ENCODE data around the gene MCC. TPM values are rescaled to one million over a fixed set of nuclear protein-coding genes. Genes with fewer than 3 reads are reported as not detected.

The MCC gene
- total RNA-seq, 1 experiment from 2014 or later = 0.60 TPM

DNA sequence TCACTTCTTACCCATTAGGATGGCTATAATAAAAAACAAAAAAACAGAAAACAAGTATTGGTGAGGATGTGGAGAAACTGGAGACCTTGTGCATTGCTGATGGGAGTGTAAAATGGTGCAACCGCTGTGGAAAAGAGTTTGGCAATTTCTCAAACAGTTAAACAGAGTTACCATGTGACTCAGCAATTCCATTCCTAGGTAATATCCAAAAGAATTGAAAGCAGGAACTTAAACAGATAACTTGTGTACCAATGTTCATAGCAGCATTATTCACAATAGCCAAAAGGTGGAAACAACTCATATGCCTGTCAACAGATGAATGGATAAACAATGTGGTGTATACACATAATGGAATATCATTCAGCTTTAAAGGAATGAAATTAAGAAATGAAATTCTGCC, 482.8 kb downstream of the MCC start:
- DNase-seq (ENCODE audit: low spot score) = no peak
- Histone ChIP-seq H3K27ac (ENCODE audit: low read depth, low read length, poor library complexity, severe bottlenecking) (no peak overlapping the region), H3K4me3 (ENCODE audit: low read depth, low read length, poor library complexity, severe bottlenecking) (no peak overlapping the region), H3K27me3 (replicated peaks; ENCODE audit: insufficient read depth, low read depth, low read length, poor library complexity) (no peaks in the 10 kb centered on the region), H3K9me3 (ENCODE audit: low read depth, low read length, poor library complexity, severe bottlenecking) (no peaks in the 10 kb centered on the region), H3K36me3 (ENCODE audit: insufficient read depth, low read length, poor library complexity, severe bottlenecking) (peaks cover 60% of the 10 kb centered on the region), H3K4me1 (ENCODE audit: insufficient read depth, low read length, poor library complexity, severe bottlenecking) (no peaks in the 10 kb centered on the region)
- CTCF ChIA-PET = no interaction called here
- TF ChIP-seq EZH2 (IDR thresholded peaks at IDR 0.05; ENCODE audit: borderline replicate concordance, low read depth, low read length, poor library complexity, severe bottlenecking) = no peak
- TF ChIP-seq, protein P1, sequence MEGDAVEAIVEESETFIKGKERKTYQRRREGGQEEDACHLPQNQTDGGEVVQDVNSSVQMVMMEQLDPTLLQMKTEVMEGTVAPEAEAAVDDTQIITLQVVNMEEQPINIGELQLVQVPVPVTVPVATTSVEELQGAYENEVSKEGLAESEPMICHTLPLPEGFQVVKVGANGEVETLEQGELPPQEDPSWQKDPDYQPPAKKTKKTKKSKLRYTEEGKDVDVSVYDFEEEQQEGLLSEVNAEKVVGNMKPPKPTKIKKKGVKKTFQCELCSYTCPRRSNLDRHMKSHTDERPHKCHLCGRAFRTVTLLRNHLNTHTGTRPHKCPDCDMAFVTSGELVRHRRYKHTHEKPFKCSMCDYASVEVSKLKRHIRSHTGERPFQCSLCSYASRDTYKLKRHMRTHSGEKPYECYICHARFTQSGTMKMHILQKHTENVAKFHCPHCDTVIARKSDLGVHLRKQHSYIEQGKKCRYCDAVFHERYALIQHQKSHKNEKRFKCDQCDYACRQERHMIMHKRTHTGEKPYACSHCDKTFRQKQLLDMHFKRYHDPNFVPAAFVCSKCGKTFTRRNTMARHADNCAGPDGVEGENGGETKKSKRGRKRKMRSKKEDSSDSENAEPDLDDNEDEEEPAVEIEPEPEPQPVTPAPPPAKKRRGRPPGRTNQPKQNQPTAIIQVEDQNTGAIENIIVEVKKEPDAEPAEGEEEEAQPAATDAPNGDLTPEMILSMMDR (conservative IDR thresholded peaks at IDR 0.05; ENCODE audit: low read depth, low read length) = no peak
- no TSS peak for BruUV-seq (replicated peaks)
- POLR2A ChIA-PET (ENCODE audit: low non-redundant PET) = no interaction called here
- intact Hi-C loops (cut with micrococcal nuclease; ENCODE audit: unreplicated experiment) = no loop called here

DNA sequence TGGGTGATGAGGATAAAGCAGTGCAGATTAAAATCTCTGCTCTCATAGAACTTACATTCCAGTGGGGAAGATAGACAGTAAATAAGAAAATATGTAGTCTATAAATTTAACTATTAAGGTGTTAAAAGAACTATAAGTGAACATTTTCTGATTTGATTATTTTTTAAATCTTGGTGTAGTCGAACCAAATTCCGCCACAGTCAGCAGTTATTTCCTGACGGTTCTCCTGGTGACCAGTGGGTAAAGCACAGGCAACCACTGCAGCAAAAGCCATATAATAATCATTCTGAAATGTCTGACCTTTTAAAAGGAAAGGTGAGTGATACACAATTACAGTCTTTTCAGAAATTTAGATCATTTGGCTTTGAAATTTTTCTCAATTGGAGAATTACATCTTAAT, 484.5 kb downstream of the MCC start:
- H3K4me1 ChIP-seq (ENCODE audit: insufficient read depth, low read length, poor library complexity, severe bottlenecking) = no peaks in the 10 kb centered on the region
- no peak overlapping the region for H3K4me3 ChIP-seq (ENCODE audit: low read depth, low read length, poor library complexity, severe bottlenecking)
- no peaks in the 10 kb centered on the region for H3K9me3 ChIP-seq (ENCODE audit: low read depth, low read length, poor library complexity, severe bottlenecking)
- no TSS peak for BruUV-seq (replicated peaks)
- TF ChIP-seq, protein P1 (conservative IDR thresholded peaks at IDR 0.05; ENCODE audit: low read depth, low read length) = no peak
- no peak for TF ChIP-seq EZH2 (IDR thresholded peaks at IDR 0.05; ENCODE audit: borderline replicate concordance, low read depth, low read length, poor library complexity, severe bottlenecking)
- DNase-seq (ENCODE audit: low spot score) = no peak
- intact Hi-C loops (cut with micrococcal nuclease; ENCODE audit: unreplicated experiment) = no loop called here
- peaks cover 58% of the 10 kb centered on the region for H3K36me3 ChIP-seq (ENCODE audit: insufficient read depth, low read length, poor library complexity, severe bottlenecking)
- CTCF ChIA-PET = no interaction called here
- H3K27ac ChIP-seq (ENCODE audit: low read depth, low read length, poor library complexity, severe bottlenecking) = no peak overlapping the region
- H3K27me3 ChIP-seq (replicated peaks; ENCODE audit: insufficient read depth, low read depth, low read length, poor library complexity) = no peaks in the 10 kb centered on the region
- POLR2A ChIA-PET (ENCODE audit: low non-redundant PET) = no interaction called here

DNA sequence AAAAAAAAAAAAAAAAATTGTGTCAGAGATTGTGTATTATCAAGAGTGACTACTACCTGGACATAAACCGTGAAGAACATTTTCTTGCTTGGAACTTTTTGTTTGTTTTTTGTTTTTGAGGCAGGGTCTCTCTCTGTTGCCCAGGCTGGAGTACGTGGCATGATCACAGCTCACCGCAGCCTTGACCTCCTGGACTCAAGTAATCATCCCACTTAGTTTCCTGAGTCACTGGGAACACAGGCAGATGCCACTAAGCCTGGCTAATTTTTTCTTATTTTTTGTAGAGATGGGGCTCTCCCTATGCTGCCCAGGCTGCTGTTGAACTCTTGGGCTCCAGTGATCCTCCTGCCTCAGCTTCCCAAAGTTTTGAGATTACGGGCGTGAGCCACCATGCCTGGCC, 485.8 kb downstream of the MCC start:
- POLR2A ChIA-PET (ENCODE audit: low non-redundant PET) = no interaction called here
- no peaks in the 10 kb centered on the region for H3K27me3 ChIP-seq (replicated peaks; ENCODE audit: insufficient read depth, low read depth, low read length, poor library complexity)
- H3K27ac ChIP-seq (ENCODE audit: low read depth, low read length, poor library complexity, severe bottlenecking) = no peak overlapping the region
- intact Hi-C loops (cut with micrococcal nuclease; ENCODE audit: unreplicated experiment) = no loop called here
- no peak for DNase-seq (ENCODE audit: low spot score)
- peaks cover 47% of the 10 kb centered on the region for H3K36me3 ChIP-seq (ENCODE audit: insufficient read depth, low read length, poor library complexity, severe bottlenecking)
- TF ChIP-seq, protein P1 (conservative IDR thresholded peaks at IDR 0.05; ENCODE audit: low read depth, low read length) = no peak
- no peak for TF ChIP-seq EZH2 (IDR thresholded peaks at IDR 0.05; ENCODE audit: borderline replicate concordance, low read depth, low read length, poor library complexity, severe bottlenecking)
- no peaks in the 10 kb centered on the region for H3K4me1 ChIP-seq (ENCODE audit: insufficient read depth, low read length, poor library complexity, severe bottlenecking)
- no peaks in the 10 kb centered on the region for H3K9me3 ChIP-seq (ENCODE audit: low read depth, low read length, poor library complexity, severe bottlenecking)
- no peak overlapping the region for H3K4me3 ChIP-seq (ENCODE audit: low read depth, low read length, poor library complexity, severe bottlenecking)
- no TSS peak for BruUV-seq (replicated peaks)
- CTCF ChIA-PET = no interaction called here

All from A673 (cell line).